PFSK-1 (cell line): ENCODE data around the gene CTNNBL1.

Experiments used
- POLR2AphosphoS5 ChIP-seq: IDR thresholded peaks from 2 replicates; pipeline ENCODE4 v1.6.1; 2012; ENCODE audit warnings: low read depth, mild to moderate bottlenecking, control low read depth, low read length, moderate library complexity
- REST ChIP-seq, 2 experiments: IDR thresholded peaks; 2 replicates each; pipeline versions ENCODE4 v1.6.1 to v1.8.0; 2011 to 2012; ENCODE audit warnings: low read depth in 2 of 2, low read length in 2 of 2, control low read depth in 1 of 2, inconsistent platforms in 1 of 2, mild to moderate bottlenecking in 1 of 2, moderate library complexity in 1 of 2; ENCODE audit not compliant: insufficient read depth in 1 of 2
- SIN3A ChIP-seq: IDR thresholded peaks from 2 replicates; pipeline ENCODE4 v1.6.1; 2012; ENCODE audit warnings: mild to moderate bottlenecking, low read length, moderate library complexity, borderline replicate concordance; ENCODE audit not compliant: insufficient read depth

GRCh38 chr20:37845878-37846277, 152.0 kb downstream of the CTNNBL1 start:
- TF ChIP-seq REST (IDR thresholded peaks at IDR 0.05; ENCODE audit: insufficient read depth in 1 of 2, low read depth in 2 of 2, low read length in 2 of 2): no peak
- TF ChIP-seq POLR2AphosphoS5: no peak
- TF ChIP-seq SIN3A: no peak
